Left ventricle myocardium inferior (tissue), 1 donor: Measurements from ENCODE around the gene DCLK2. TPM values are rescaled to one million over a fixed set of nuclear protein-coding genes. Genes with fewer than 3 reads are reported as not detected.

Experiments used
- DNase-seq: peaks from one replicate; pipeline ENCODE4 v3.0.0-alpha.2; 2020
- H3K27ac ChIP-seq: fragments of 200-600 bp; replicated peaks from 2 replicates; pipeline ENCODE4 v1.8.0; 2021
- H3K27me3 ChIP-seq: fragments of 200-600 bp; 2 replicates; pipeline ENCODE4 v1.8.0; 2021; ENCODE audit warnings: low read depth
- H3K36me3 ChIP-seq: fragments of 200-600 bp; 2 replicates; pipeline ENCODE4 v1.8.0; 2021
- H3K4me1 ChIP-seq: fragments of 200-600 bp; 2 replicates; pipeline ENCODE4 v1.8.0; 2021
- H3K4me3 ChIP-seq: fragments of 200-600 bp; 2 replicates; pipeline ENCODE4 v1.8.0; 2021; ENCODE audit warnings: mild to moderate bottlenecking, moderate library complexity
- H3K9me3 ChIP-seq: fragments of 200-600 bp; replicated peaks from 2 replicates; pipeline ENCODE4 v1.8.0; 2021
- CTCF ChIP-seq: fragments of 200-600 bp; IDR thresholded peaks from 2 replicates; pipeline ENCODE4 v1.8.0; 2021; ENCODE audit warnings: antibody characterized with exemption, mild to moderate bottlenecking, borderline replicate concordance
- intact Hi-C: fragments of 100-400 bp; cut with micrococcal nuclease; formaldehyde crosslinking; loops from one replicate; pipeline ENCODE4 v1.11.0; 2022
- total RNA-seq: library from RNA; stranded (reverse); fragmentation: NEBNext Ultra II Directional; extraction: Animal tissue kit (Norgen Biotek cat#: 25700); gene quantifications from one replicate; pipeline ENCODE4 v1.2.1, GENCODE V29; 2021
- donor health status: DM: no; HTN: yes; CAD: no; lungs with severe emphysema.

DCLK2 gene
- total RNA-seq, 1 donor from 2014 or later = 21.9 TPM

- no peak for TF ChIP-seq CTCF
- Histone ChIP-seq H3K27me3 (no peaks in the 10 kb centered on the region), H3K27ac (no peak overlapping the region), H3K36me3 (peaks cover 20% of the 10 kb centered on the region), H3K4me1 (no peaks in the 10 kb centered on the region), H3K4me3 (no peak overlapping the region), H3K9me3 (no peaks in the 10 kb centered on the region)
- intact Hi-C loops = no loop called here
- DNase-seq = no peak
Observed at GRCh38 chr4:150248181-150248580, 169.9 kb downstream of the DCLK2 start.

- no peak overlapping the region for H3K27ac ChIP-seq
- no peak for TF ChIP-seq CTCF
- no peak for DNase-seq
Observed at GRCh38 chr4:150250293-150250997, 172.2 kb downstream of the DCLK2 start.

GRCh38 chr4:150250998-150251651, 172.9 kb downstream of the DCLK2 start:
- Histone ChIP-seq H3K27me3 (no peaks in the 10 kb centered on the region), H3K4me3 (no peak overlapping the region), H3K36me3 (peaks cover 33% of the 10 kb centered on the region), H3K9me3 (no peaks in the 10 kb centered on the region), H3K4me1 (no peaks in the 10 kb centered on the region), H3K27ac (no peak overlapping the region)
- intact Hi-C loops = no loop called here
- DNase-seq = no peak
- no peak for TF ChIP-seq CTCF

More at GRCh38 chr4:150250293-150250997, 172.2 kb downstream of the DCLK2 start:
- Histone ChIP-seq H3K27me3 (no peaks in the 10 kb centered on the region), H3K4me3 (no peak overlapping the region), H3K4me1 (no peaks in the 10 kb centered on the region), H3K36me3 (peaks cover 28% of the 10 kb centered on the region), H3K9me3 (no peaks in the 10 kb centered on the region)
- intact Hi-C loops = no loop called here

GRCh38 chr4:150251752-150252190, 173.5 kb downstream of the DCLK2 start:
- TF ChIP-seq CTCF = no peak
- peaks cover 39% of the 10 kb centered on the region for H3K36me3 ChIP-seq
- no peaks in the 10 kb centered on the region for H3K9me3 ChIP-seq
- no peak for DNase-seq
- no peak overlapping the region for H3K27ac ChIP-seq
- H3K4me1 ChIP-seq = no peaks in the 10 kb centered on the region
- H3K4me3 ChIP-seq = no peak overlapping the region
- no peaks in the 10 kb centered on the region for H3K27me3 ChIP-seq
- intact Hi-C loops = no loop called here

- DNase-seq = no peak
- peaks cover 43% of the 10 kb centered on the region for H3K36me3 ChIP-seq
- H3K9me3 ChIP-seq = no peaks in the 10 kb centered on the region
- TF ChIP-seq CTCF = no peak
- intact Hi-C loops = no loop called here
- H3K27ac ChIP-seq = no peak overlapping the region
- H3K27me3 ChIP-seq = no peaks in the 10 kb centered on the region
- no peak overlapping the region for H3K4me3 ChIP-seq
- no peaks in the 10 kb centered on the region for H3K4me1 ChIP-seq
Observed at GRCh38 chr4:150252306-150252705, 174.1 kb downstream of the DCLK2 start.
